H9 (cell line): ENCODE measurements around the gene DPH6. TPM values are rescaled to one million over a fixed set of nuclear protein-coding genes. Genes with fewer than 3 reads are reported as not detected.

Source experiments
- DNase-seq: peaks from one replicate; pipeline ENCODE4 v3.0.0-alpha.2; 2017
- H2AFZ ChIP-seq: one replicate; pipeline ENCODE4 v1.6.1; 2013; ENCODE audit warnings: mild to moderate bottlenecking, low read length, control low read depth, moderate library complexity
- H2AK5ac ChIP-seq: 2 replicates; pipeline ENCODE4 v1.6.1; 2013; ENCODE audit warnings: low read length, control low read depth, mixed read lengths; ENCODE audit not compliant: insufficient read length
- H2BK120ac ChIP-seq: one replicate; pipeline ENCODE4 v1.6.1; 2013; ENCODE audit warnings: low read depth, mild to moderate bottlenecking, low read length, control low read depth, inconsistent platforms; ENCODE audit not compliant: poor library complexity, severe bottlenecking
- H2BK12ac ChIP-seq: 2 replicates; pipeline ENCODE4 v1.6.1; 2013; ENCODE audit warnings: low read length, control low read depth, mixed read lengths, low read depth; ENCODE audit not compliant: insufficient read length
- H2BK15ac ChIP-seq: 2 replicates; pipeline ENCODE4 v1.6.1; 2013; ENCODE audit warnings: low read depth, low read length, control low read depth
- H2BK20ac ChIP-seq: one replicate; pipeline ENCODE4 v1.6.1; 2013; ENCODE audit warnings: low read depth, mild to moderate bottlenecking, low read length, control low read depth, inconsistent platforms; ENCODE audit not compliant: poor library complexity, severe bottlenecking
- H2BK5ac ChIP-seq: 2 replicates; pipeline ENCODE4 v1.6.1; 2013; ENCODE audit warnings: low read length, control low read depth, mixed read lengths; ENCODE audit not compliant: insufficient read length
- H3K14ac ChIP-seq: 2 replicates; pipeline ENCODE4 v1.6.1; 2013; ENCODE audit warnings: low read length, control low read depth; ENCODE audit not compliant: insufficient read depth
- H3K18ac ChIP-seq: 2 replicates; pipeline ENCODE4 v1.6.1; 2013; ENCODE audit warnings: low read depth, mild to moderate bottlenecking, mixed read lengths, low read length, control low read depth; ENCODE audit not compliant: insufficient read length
- H3K23ac ChIP-seq: 2 replicates; pipeline ENCODE4 v1.6.1; 2013; ENCODE audit warnings: low read length, control low read depth, mixed read lengths, low read depth; ENCODE audit not compliant: insufficient read length
- H3K23me2 ChIP-seq: 2 replicates; pipeline ENCODE4 v1.6.1; 2013; ENCODE audit warnings: low read depth, mild to moderate bottlenecking, mixed read lengths, low read length, control low read depth; ENCODE audit not compliant: insufficient read length, poor library complexity, severe bottlenecking
- H3K27ac ChIP-seq: 2 replicates; pipeline ENCODE4 v1.5.1; 2013; ENCODE audit warnings: low read length, control low read depth, mixed read lengths, low read depth; ENCODE audit not compliant: insufficient read length
- H3K27me3 ChIP-seq: 2 replicates; pipeline ENCODE4 v1.6.1; 2013; ENCODE audit warnings: low read length, control low read depth, inconsistent platforms; ENCODE audit not compliant: insufficient read depth
- H3K4ac ChIP-seq: 2 replicates; pipeline ENCODE4 v1.6.1; 2013; ENCODE audit warnings: low read depth, mild to moderate bottlenecking, control low read depth, inconsistent platforms, low read length, moderate library complexity
- H3K4me1 ChIP-seq: 2 replicates; pipeline ENCODE4 v1.6.1; 2013; ENCODE audit warnings: low read length, control low read depth, inconsistent platforms; ENCODE audit not compliant: insufficient read depth
- H3K4me2 ChIP-seq: 2 replicates; pipeline ENCODE4 v1.6.1; 2013; ENCODE audit warnings: low read length, control low read depth, mixed read lengths; ENCODE audit not compliant: insufficient read length, insufficient read depth
- H3K56ac ChIP-seq: 2 replicates; pipeline ENCODE4 v1.6.1; 2013; ENCODE audit warnings: low read depth, mild to moderate bottlenecking, mixed read lengths, low read length, control low read depth; ENCODE audit not compliant: insufficient read length
- H3K79me1 ChIP-seq: 2 replicates; pipeline ENCODE4 v1.6.1; 2013; ENCODE audit warnings: low read depth, mild to moderate bottlenecking, moderate library complexity, low read length, control low read depth, inconsistent platforms; ENCODE audit not compliant: insufficient read depth, poor library complexity, severe bottlenecking
- H3K79me2 ChIP-seq: 2 replicates; pipeline ENCODE4 v1.6.1; 2013; ENCODE audit warnings: low read length, control low read depth, inconsistent platforms; ENCODE audit not compliant: insufficient read depth
- H3K9ac ChIP-seq: 2 replicates; pipeline ENCODE4 v1.6.1; 2013; ENCODE audit warnings: low read length, control low read depth, mixed read lengths; ENCODE audit not compliant: insufficient read length; ENCODE audit errors: extremely low read depth
- H3K9me3 ChIP-seq: one replicate; pipeline ENCODE4 v1.6.1; 2013; ENCODE audit warnings: low read depth, low read length, inconsistent platforms; ENCODE audit not compliant: control insufficient read depth
- H3T11ph ChIP-seq: one replicate; pipeline ENCODE4 v1.6.1; 2013; ENCODE audit warnings: mild to moderate bottlenecking, low read length, control low read depth, inconsistent platforms
- H4K20me1 ChIP-seq: one replicate; pipeline ENCODE4 v1.6.1; 2013; ENCODE audit not compliant: control insufficient read depth, insufficient read length, insufficient read depth
- H4K5ac ChIP-seq: 2 replicates; pipeline ENCODE4 v1.6.1; 2013; ENCODE audit warnings: low read depth, mild to moderate bottlenecking, mixed read lengths, low read length, control low read depth; ENCODE audit not compliant: insufficient read length
- H4K8ac ChIP-seq: replicated peaks from 2 replicates; pipeline ENCODE4 v1.6.1; 2013; ENCODE audit warnings: low read length, control low read depth, mixed read lengths, low read depth; ENCODE audit not compliant: insufficient read length
- H4K91ac ChIP-seq: 2 replicates; pipeline ENCODE4 v1.6.1; 2013; ENCODE audit warnings: low read depth, mild to moderate bottlenecking, moderate library complexity, mixed read lengths, low read length, control low read depth; ENCODE audit not compliant: insufficient read length
- H3K27ac Mint-ChIP-seq, 3 experiments: 2 replicates in 2 of 3; 3 replicates in 1 of 3; pipeline ENCODE4 v1.8.0; 2020 to 2021; ENCODE audit warnings: mixed read lengths in 3 of 3, mild to moderate bottlenecking in 1 of 3, moderate library complexity in 1 of 3
- H3K27me3 Mint-ChIP-seq: 2 replicates; pipeline ENCODE4 v1.8.0; 2021; ENCODE audit warnings: low read depth, mild to moderate bottlenecking, moderate library complexity, mixed read lengths
- H3K36me3 Mint-ChIP-seq, 3 experiments: 2 replicates in 2 of 3; 3 replicates in 1 of 3; pipeline ENCODE4 v1.8.0; 2020 to 2021; ENCODE audit warnings: low read depth in 3 of 3, mixed read lengths in 3 of 3; ENCODE audit not compliant: insufficient read depth in 1 of 3
- H3K4me1 Mint-ChIP-seq, 2 experiments: 2 replicates each; pipeline ENCODE4 v1.8.0; 2020; ENCODE audit warnings: mixed read lengths in 2 of 2
- H3K4me3 Mint-ChIP-seq, 2 experiments: 2 replicates in 1 of 2; 3 replicates in 1 of 2; pipeline ENCODE4 v1.8.0; 2020 to 2021; ENCODE audit warnings: mild to moderate bottlenecking in 2 of 2, mixed read lengths in 2 of 2, moderate library complexity in 1 of 2
- H3K9me3 Mint-ChIP-seq, 2 experiments: 2 replicates in 1 of 2; 3 replicates in 1 of 2; pipeline ENCODE4 v1.8.0; 2020; ENCODE audit warnings: mild to moderate bottlenecking in 2 of 2, mixed read lengths in 2 of 2, moderate library complexity in 1 of 2
- WGBS: extraction: QIAGEN DNeasy Blood & Tissue Kit; methylation state at CpG from one replicate; pipeline ENCODE4 v1.1.7; 2013; ENCODE audit warnings: missing lambda C conversion rate, low lambda C conversion rate, mixed read lengths; ENCODE audit not compliant: insufficient read length; ENCODE audit errors: extremely low coverage; 5-methylcytosine and 5-hydroxymethylcytosine counted together
- total RNA-seq: library from RNA; stranded (reverse); gene quantifications from 2 replicates; pipeline ENCODE4 v1.2.1, GENCODE V29; 2021
- TF ChIP-seq, protein P1 (sequence below): fragments of 200-600 bp; sonication (generic); conservative IDR thresholded peaks from 3 replicates; pipeline ENCODE4 v1.8.0; 2021; ENCODE audit warnings: antibody characterized with exemption, mild to moderate bottlenecking

DPH6 gene
- total RNA-seq, 1 experiment from 2014 or later: 42.0 TPM

GRCh38 chr15:35562641-35563040 lies 16.7 kb upstream of the DPH6 start:
- no peaks in the 10 kb centered on the region for H4K20me1 ChIP-seq
- H3K14ac ChIP-seq: no peak overlapping the region
- no CpG with 5 or more reads among the region's 1 CpG for WGBS
- TF ChIP-seq, protein P1, sequence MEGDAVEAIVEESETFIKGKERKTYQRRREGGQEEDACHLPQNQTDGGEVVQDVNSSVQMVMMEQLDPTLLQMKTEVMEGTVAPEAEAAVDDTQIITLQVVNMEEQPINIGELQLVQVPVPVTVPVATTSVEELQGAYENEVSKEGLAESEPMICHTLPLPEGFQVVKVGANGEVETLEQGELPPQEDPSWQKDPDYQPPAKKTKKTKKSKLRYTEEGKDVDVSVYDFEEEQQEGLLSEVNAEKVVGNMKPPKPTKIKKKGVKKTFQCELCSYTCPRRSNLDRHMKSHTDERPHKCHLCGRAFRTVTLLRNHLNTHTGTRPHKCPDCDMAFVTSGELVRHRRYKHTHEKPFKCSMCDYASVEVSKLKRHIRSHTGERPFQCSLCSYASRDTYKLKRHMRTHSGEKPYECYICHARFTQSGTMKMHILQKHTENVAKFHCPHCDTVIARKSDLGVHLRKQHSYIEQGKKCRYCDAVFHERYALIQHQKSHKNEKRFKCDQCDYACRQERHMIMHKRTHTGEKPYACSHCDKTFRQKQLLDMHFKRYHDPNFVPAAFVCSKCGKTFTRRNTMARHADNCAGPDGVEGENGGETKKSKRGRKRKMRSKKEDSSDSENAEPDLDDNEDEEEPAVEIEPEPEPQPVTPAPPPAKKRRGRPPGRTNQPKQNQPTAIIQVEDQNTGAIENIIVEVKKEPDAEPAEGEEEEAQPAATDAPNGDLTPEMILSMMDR: no peak
- no peak overlapping the region for H4K91ac ChIP-seq
- no peak overlapping the region for H3K23ac ChIP-seq
- H3K4me1 ChIP-seq: no peaks in the 10 kb centered on the region
- Mint-ChIP-seq H3K27ac (no peak overlapping the region), H3K36me3 (no peaks in the 10 kb centered on the region), H3K27me3 (no peaks in the 10 kb centered on the region), H3K4me3 (no peak overlapping the region), H3K4me1 (no peaks in the 10 kb centered on the region), H3K9me3 (no peaks in the 10 kb centered on the region)
- no peak overlapping the region for H3T11ph ChIP-seq
- no peak overlapping the region for H3K4me2 ChIP-seq
- no peak overlapping the region for H2BK20ac ChIP-seq
- no peak overlapping the region for H2BK5ac ChIP-seq
- no peak for DNase-seq
- no peaks in the 10 kb centered on the region for H3K79me2 ChIP-seq
- H2BK120ac ChIP-seq: no peak overlapping the region
- no peaks in the 10 kb centered on the region for H3K9me3 ChIP-seq
- H2AFZ ChIP-seq: no peak overlapping the region
- H2BK12ac ChIP-seq: no peak overlapping the region
- no peak overlapping the region for H2BK15ac ChIP-seq
- H2AK5ac ChIP-seq: no peak overlapping the region
- H3K18ac ChIP-seq: no peak overlapping the region
- no peak overlapping the region for H3K27ac ChIP-seq
- no peaks in the 10 kb centered on the region for H3K27me3 ChIP-seq
- H3K4ac ChIP-seq: no peak overlapping the region
- no peak overlapping the region for H4K8ac ChIP-seq
- H3K56ac ChIP-seq: no peak overlapping the region
- no peaks in the 10 kb centered on the region for H3K79me1 ChIP-seq
- H3K9ac ChIP-seq: no peak overlapping the region
- H3K23me2 ChIP-seq: no peaks in the 10 kb centered on the region
- no peak overlapping the region for H4K5ac ChIP-seq
